HCT116 (cell line): ENCODE results near the gene IGDCC3. TPM values are rescaled to one million over a fixed set of nuclear protein-coding genes. Genes with fewer than 3 reads are reported as not detected.
"Not testable (repeated sequence)": the region's sequence is repeated elsewhere in the genome, so short reads cannot be mapped to it uniquely, and the experiment has no call there.

Source experiments
- ATAC-seq: fragments of 200-7000 bp; cut with Tn5 transposase; 2 replicates; pipeline ENCODE4 v1.9.1; 2020; ENCODE audit warnings: mild to moderate bottlenecking, moderate library complexity
- BruUV-seq: library from RNA; stranded (reverse); fragments of 400-500 nt; replicated peaks from 2 replicates; lab custom pipeline; 2021; lab: Mats Ljungman, UMichigan
- CTCF ChIA-PET: fragments of 300-600 bp; sonication (Branson Sonifier 250); formaldehyde crosslinking; loops from one replicate; lab custom pipeline; 2021; ENCODE audit warnings: antibody characterized with exemption; lab: Charles Lee
- POLR2A ChIA-PET: fragments of 300-600, 350-600 bp; sonication (Branson Sonifier 250); formaldehyde crosslinking; loops from one replicate; lab custom pipeline; 2021; ENCODE audit warnings: antibody characterized with exemption; lab: Charles Lee
- RAD21 ChIA-PET, 2 experiments: fragments of 300-600 bp; sonication (Branson Sonifier 250); formaldehyde crosslinking; loops; one replicate each; lab custom pipeline; 2023; ENCODE audit warnings: low total read pairs in 2 of 2; ENCODE audit not compliant: uncharacterized antibody in 2 of 2, unreplicated experiment in 2 of 2, low non-redundant PET in 1 of 2; lab: Charles Lee
- DNase-seq: peaks from one replicate; pipeline ENCODE4 v3.0.0-alpha.2; 2010; ENCODE audit warnings: low read depth, low spot score
- H2AFZ ChIP-seq: fragments of 200-600 bp; shearing (Covaris generic), sonication (generic); 2 replicates; pipeline ENCODE4 v1.6.1; 2017; ENCODE audit warnings: low read depth, mixed run types, mixed read lengths, antibody characterized with exemption, low read length; ENCODE audit not compliant: poor library complexity, severe bottlenecking
- H3K27ac ChIP-seq: 2 replicates; pipeline ENCODE4 v1.5.1; 2012; ENCODE audit warnings: low read depth, low read length
- H3K27me3 ChIP-seq: fragments of 200-600 bp; sonication (generic); 2 replicates; pipeline ENCODE4 v1.6.1; 2016; ENCODE audit warnings: mixed run types, low read length, mixed read lengths; ENCODE audit not compliant: insufficient read depth
- H3K36me3 ChIP-seq, 2 experiments: fragments of 200-500 bp in 1 of 2; fragments of 200-600 bp in 1 of 2; sonication (Bioruptor generic) in 1 of 2; sonication (generic) in 1 of 2; 2 replicates each; pipeline versions ENCODE4 v1.5.1 to v1.6.1; 2014 to 2016; ENCODE audit warnings: low read length in 2 of 2, inconsistent platforms in 1 of 2, mixed read lengths in 1 of 2, mixed run types in 1 of 2; ENCODE audit not compliant: insufficient read depth in 2 of 2, control insufficient read depth in 1 of 2
- H3K4me1 ChIP-seq, 2 experiments: fragments of 200-600 bp in 1 of 2; sonication (generic) in 1 of 2; 2 replicates each; pipeline versions ENCODE4 v1.5.1 to v1.6.1; 2012 to 2017; ENCODE audit warnings: low read length in 2 of 2, inconsistent platforms in 1 of 2, mild to moderate bottlenecking in 1 of 2, mixed read lengths in 1 of 2, mixed run types in 1 of 2, moderate library complexity in 1 of 2; ENCODE audit not compliant: insufficient read depth in 2 of 2, control insufficient read depth in 1 of 2
- H3K4me2 ChIP-seq: fragments of 200-600 bp; sonication (generic); 2 replicates; pipeline ENCODE4 v1.6.1; 2017; ENCODE audit warnings: mixed run types, low read length, mixed read lengths
- H3K4me3 ChIP-seq, 2 experiments: fragments of 200-600 bp in 1 of 2; sonication (generic) in 1 of 2; replicated peaks in 1 of 2; 2 replicates each; pipeline ENCODE4 v1.5.1; 2011 to 2016; ENCODE audit warnings: low read length in 2 of 2, control low read depth in 1 of 2, low read depth in 1 of 2, mild to moderate bottlenecking in 1 of 2, mixed read lengths in 1 of 2, mixed run types in 1 of 2
- H3K79me2 ChIP-seq: fragments of 200-600 bp; sonication (generic); 2 replicates; pipeline ENCODE4 v1.6.1; 2017; ENCODE audit warnings: mild to moderate bottlenecking, mixed run types, low read length, moderate library complexity, mixed read lengths; ENCODE audit not compliant: insufficient read depth
- H3K9ac ChIP-seq: fragments of 200-600 bp; sonication (generic); 2 replicates; pipeline ENCODE4 v1.6.1; 2016; ENCODE audit warnings: low read length, mixed read lengths
- H3K9me2 ChIP-seq: fragments of 200-600 bp; sonication (generic), shearing (Covaris generic); 2 replicates; pipeline ENCODE4 v1.6.1; 2017; ENCODE audit warnings: mixed run types, mild to moderate bottlenecking, moderate library complexity; ENCODE audit not compliant: insufficient read depth
- H3K9me3 ChIP-seq, 2 experiments: fragments of 200-500 bp in 1 of 2; fragments of 200-600 bp in 1 of 2; sonication (Bioruptor generic) in 1 of 2; sonication (generic) in 1 of 2; 2 replicates each; pipeline ENCODE4 v1.6.1; 2014 to 2017; ENCODE audit warnings: low read length in 2 of 2, mixed read lengths in 2 of 2, inconsistent platforms in 1 of 2, low read depth in 1 of 2, mild to moderate bottlenecking in 1 of 2, mixed run types in 1 of 2, moderate library complexity in 1 of 2; ENCODE audit not compliant: control insufficient read depth in 1 of 2, insufficient read depth in 1 of 2
- H4K20me1 ChIP-seq: fragments of 200-600 bp; sonication (generic), shearing (Covaris generic); 2 replicates; pipeline ENCODE4 v1.6.1; 2017; ENCODE audit warnings: mixed run types, mild to moderate bottlenecking, moderate library complexity; ENCODE audit not compliant: insufficient read depth
- CTCF ChIP-seq, 3 experiments: fragments of 200-600 bp in 1 of 3; sonication (generic) in 1 of 3; IDR thresholded peaks in 2 of 3; conservative IDR thresholded peaks in 1 of 3; 2 replicates each; pipeline ENCODE4 v1.5.1; 2012 to 2017; ENCODE audit warnings: low read depth in 2 of 3, low read length in 2 of 3, antibody characterized with exemption in 1 of 3, borderline replicate concordance in 1 of 3, control low read depth in 1 of 3, mild to moderate bottlenecking in 1 of 3, mixed read lengths in 1 of 3, mixed run types in 1 of 3, moderate library complexity in 1 of 3; ENCODE audit not compliant: insufficient read depth in 1 of 3
- ELF1 ChIP-seq: IDR thresholded peaks from 2 replicates; pipeline ENCODE4 v1.6.1; 2012; ENCODE audit warnings: low read depth, borderline replicate concordance
- JUND ChIP-seq: IDR thresholded peaks from 2 replicates; pipeline ENCODE4 v1.6.1; 2012
- POLR2A ChIP-seq: IDR thresholded peaks from 2 replicates; pipeline ENCODE4 v1.7.0; 2011; ENCODE audit warnings: borderline replicate concordance; ENCODE audit not compliant: insufficient read depth, insufficient read length; ENCODE audit errors: extremely low read depth
- SP1 ChIP-seq: IDR thresholded peaks from 2 replicates; pipeline ENCODE4 v1.6.1; 2012; ENCODE audit warnings: low read depth
- SRF ChIP-seq: IDR thresholded peaks from 2 replicates; pipeline ENCODE4 v1.6.1; 2012; ENCODE audit warnings: low read depth
- ZBTB33 ChIP-seq: IDR thresholded peaks from 2 replicates; pipeline ENCODE4 v1.6.1; 2011; ENCODE audit warnings: mild to moderate bottlenecking, low read length, moderate library complexity; ENCODE audit not compliant: insufficient replicate concordance; ENCODE audit errors: extremely low read depth
- ZFX ChIP-seq: fragments of 450-650 bp; IDR thresholded peaks from 2 replicates; pipeline ENCODE4 v1.6.1; 2017
- ZNF274 ChIP-seq: fragments of 200-500 bp; sonication (Bioruptor generic); IDR thresholded peaks from 2 replicates; pipeline ENCODE4 v1.6.1; 2014; ENCODE audit warnings: mild to moderate bottlenecking, low read depth, low read length, inconsistent platforms
- intact Hi-C: fragments of 100-400 bp; cut with micrococcal nuclease; formaldehyde crosslinking; loops from 2 replicates; pipeline ENCODE4 v1.10.0; 2022
- total RNA-seq: library from RNA; stranded (reverse); gene quantifications from one replicate; pipeline ENCODE4 v1.2.1, GENCODE V29; 2021; ENCODE audit not compliant: unreplicated experiment

IGDCC3 gene
- total RNA-seq, 1 experiment from 2014 or later, result 0.44 TPM

GRCh38 chr15:65354835-65355172 lies 23.0 kb downstream of the IGDCC3 start:
- CTCF ChIA-PET, result no interaction called here
- no peak for TF ChIP-seq CTCF (IDR thresholded peaks at IDR 0.05 in 2 of 3, conservative IDR thresholded peaks at IDR 0.05 in 1 of 3; ENCODE audit: borderline replicate concordance in 1 of 3, insufficient read depth in 1 of 3, low read depth in 2 of 3, low read length in 2 of 3)
- TF ChIP-seq JUND, result no peak
- no peak for TF ChIP-seq ELF1
- no peak for TF ChIP-seq ZBTB33
- TF ChIP-seq SRF, result no peak
- no peak for TF ChIP-seq ZNF274
- no peak for TF ChIP-seq ZFX
- no peak for TF ChIP-seq POLR2A
- no peak for TF ChIP-seq SP1
- TF ChIP-seq, all 23 proteins: peak for 0
- H3K4me1 ChIP-seq, result no peaks in the 10 kb centered on the region
- no peak for ATAC-seq
- H4K20me1 ChIP-seq, result no peaks in the 10 kb centered on the region
- no peak overlapping the region for H3K4me3 ChIP-seq
- no peak overlapping the region for H3K27ac ChIP-seq
- no peaks in the 10 kb centered on the region; a peak in 1 of 4 replicates for H3K9me3 ChIP-seq
- H3K9me2 ChIP-seq, result no peaks in the 10 kb centered on the region
- ChIA-PET POLR2A (no interaction called here), RAD21 (no interaction called here)
- no peak overlapping the region for H3K9ac ChIP-seq
- intact Hi-C loops, result no loop called here
- no peaks in the 10 kb centered on the region for H3K27me3 ChIP-seq
- H3K4me2 ChIP-seq, result no peak overlapping the region
- H3K79me2 ChIP-seq, result no peaks in the 10 kb centered on the region
- BruUV-seq, result no TSS peak
- no peak for DNase-seq
- no peak overlapping the region for H2AFZ ChIP-seq
- no peaks in the 10 kb centered on the region for H3K36me3 ChIP-seq

- H3K79me2 ChIP-seq, ATAC-seq, H3K4me3 ChIP-seq, DNase-seq, H2AFZ ChIP-seq, CTCF ChIA-PET, H3K4me1 ChIP-seq, BruUV-seq, H3K27ac ChIP-seq, H3K9me3 ChIP-seq, H3K9ac ChIP-seq, H3K27me3 ChIP-seq, H3K9me2 ChIP-seq, H4K20me1 ChIP-seq, H3K36me3 ChIP-seq, RAD21 ChIA-PET, intact Hi-C loops, H3K4me2 ChIP-seq: not testable (repeated sequence)
- POLR2A ChIA-PET, result interaction anchor here (0.9 kb wide), 1 partner anchor 47 kb away, joined by 3 read pairs; the partner anchor contains the start of gene RNU5B-1
Measured at GRCh38 chr15:65351972-65352371, 25.8 kb downstream of the IGDCC3 start.
